Occipital lobe (tissue), 2 donors: Measurements from ENCODE around the gene SMG1. TPM values are rescaled to one million over a fixed set of nuclear protein-coding genes. Genes with fewer than 3 reads are reported as not detected.
"Not testable (repeated sequence)": the region's sequence is repeated elsewhere in the genome, so short reads cannot be mapped to it uniquely, and the experiment has no call there.

Experiments used
- DNase-seq: peaks from one replicate; lab custom pipeline; 2025; lab: John Stamatoyannopoulos, UW
- total RNA-seq: library from RNA; depleted of rRNA; stranded (reverse); fragments of >200 nt; gene quantifications from one replicate; pipeline ENCODE4 v1.2.3, GENCODE V29; 2014

Gene SMG1
- total RNA-seq, 1 donor from 2014 or later = 110 TPM

DNA sequence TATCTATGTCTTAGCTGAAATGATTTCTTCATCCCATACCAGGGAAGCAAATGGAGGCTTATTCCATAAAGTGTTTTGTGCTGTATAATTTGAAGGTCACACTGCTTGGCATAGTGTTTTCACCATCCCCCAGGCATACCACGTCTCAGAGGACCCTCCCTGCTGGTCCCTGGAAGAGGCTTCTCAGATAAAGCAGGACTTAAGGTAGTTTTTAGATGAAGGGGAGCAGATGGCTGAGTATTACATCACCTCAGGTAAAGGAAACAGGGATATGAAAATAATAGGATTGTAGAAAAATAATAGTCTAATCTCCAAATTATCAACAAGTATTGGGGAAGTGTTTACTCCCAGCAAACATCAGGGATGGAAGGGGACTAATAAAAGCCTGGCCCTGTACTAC lies 7.3 kb upstream of the SMG1 start:
- no peak for DNase-seq

DNA sequence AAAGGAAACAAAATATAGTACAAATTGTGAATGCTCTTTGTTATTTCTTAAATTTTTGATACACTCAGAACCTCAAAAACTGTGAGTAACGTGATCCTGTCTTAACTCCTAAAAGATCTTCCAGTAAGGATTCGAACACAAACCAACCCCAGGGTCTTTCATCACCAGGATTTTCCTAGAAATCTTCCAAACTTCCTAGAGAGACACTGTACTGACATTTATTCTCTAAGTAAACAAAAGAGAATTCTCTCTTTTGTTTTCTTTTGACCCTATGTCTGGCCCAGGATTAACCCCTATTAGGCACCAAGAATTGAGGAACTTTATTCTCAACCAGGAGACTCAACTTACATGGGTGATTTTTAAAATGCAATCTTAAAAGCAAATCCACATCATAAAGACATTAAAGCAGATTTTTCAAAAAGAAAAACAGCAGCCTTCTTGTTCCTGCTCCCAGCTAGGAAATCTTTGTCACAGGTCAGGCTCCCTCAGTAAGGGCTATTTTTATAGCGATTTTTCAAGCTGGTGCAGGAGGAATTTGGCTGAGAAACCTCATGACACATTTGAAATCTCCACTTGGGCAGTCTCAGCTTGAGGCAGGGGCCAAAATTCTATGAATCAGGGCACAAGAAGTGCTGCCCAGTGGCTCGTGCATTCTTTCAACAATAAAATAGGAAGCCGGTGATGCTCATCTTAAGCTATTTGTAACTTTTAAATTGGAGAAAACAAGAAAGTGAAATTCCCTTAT lies 6.2 kb upstream of the SMG1 start:
- DNase-seq = peak; percentile 6

DNA sequence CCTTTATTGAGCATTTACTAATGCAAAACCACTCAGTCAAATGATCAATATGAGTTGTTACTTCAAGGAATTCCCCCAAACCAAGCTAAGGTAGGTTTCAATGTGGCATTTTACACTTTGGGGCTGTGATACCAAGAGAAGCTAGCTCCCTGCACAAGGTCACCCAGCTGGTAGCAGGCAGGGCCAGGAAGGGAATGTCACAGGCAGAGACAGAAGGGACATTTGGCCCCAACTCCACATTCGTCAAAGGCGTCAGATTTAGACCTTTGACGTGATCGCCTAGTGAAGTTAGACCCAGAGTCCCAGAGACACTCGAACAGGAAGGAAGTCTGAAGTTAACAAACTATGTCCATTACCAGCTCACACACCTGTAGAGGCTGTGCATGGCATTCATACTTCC lies 5.5 kb upstream of the SMG1 start:
- no peak for DNase-seq

DNA sequence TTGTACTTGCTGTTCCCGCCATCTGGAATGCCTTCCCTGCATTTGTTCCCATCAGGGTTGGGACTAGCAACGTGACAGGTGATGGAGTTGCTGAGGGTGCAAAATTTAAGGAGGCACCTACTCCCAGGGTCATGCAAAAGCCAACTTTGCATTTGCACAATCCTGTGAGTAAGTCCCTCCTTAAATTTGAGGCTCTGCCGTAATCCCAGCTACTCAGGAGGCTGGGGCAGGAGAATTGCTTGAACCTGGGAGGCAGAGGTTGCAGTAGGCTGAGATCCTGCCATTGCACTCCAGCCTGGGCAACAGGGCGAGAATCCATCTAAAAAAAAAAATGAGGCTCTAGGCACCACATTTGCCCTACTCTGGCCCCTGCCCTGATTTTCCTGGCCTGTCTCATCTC lies 3.9 kb upstream of the SMG1 start:
- DNase-seq = not testable (repeated sequence)

DNA sequence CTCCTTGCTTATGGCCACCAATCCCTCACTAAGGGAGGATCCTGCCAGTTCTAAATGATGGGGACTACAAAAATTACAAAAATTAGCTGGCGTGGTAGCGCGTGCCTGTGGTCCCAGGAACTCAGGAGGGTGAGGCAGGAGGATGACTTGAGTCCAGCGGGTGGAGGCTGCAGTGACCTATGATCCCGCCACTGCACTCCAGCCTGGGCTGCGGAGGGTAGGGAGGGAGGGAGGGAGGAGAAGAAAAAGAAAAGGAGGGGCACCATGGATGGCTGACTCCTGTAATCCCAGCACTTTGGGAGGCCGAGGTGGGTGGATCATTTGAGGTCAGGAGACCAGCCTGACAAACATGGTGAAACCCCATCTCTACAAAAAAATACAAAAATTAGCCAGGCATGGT lies 1.9 kb upstream of the SMG1 start:
- DNase-seq = not testable (repeated sequence)

DNA sequence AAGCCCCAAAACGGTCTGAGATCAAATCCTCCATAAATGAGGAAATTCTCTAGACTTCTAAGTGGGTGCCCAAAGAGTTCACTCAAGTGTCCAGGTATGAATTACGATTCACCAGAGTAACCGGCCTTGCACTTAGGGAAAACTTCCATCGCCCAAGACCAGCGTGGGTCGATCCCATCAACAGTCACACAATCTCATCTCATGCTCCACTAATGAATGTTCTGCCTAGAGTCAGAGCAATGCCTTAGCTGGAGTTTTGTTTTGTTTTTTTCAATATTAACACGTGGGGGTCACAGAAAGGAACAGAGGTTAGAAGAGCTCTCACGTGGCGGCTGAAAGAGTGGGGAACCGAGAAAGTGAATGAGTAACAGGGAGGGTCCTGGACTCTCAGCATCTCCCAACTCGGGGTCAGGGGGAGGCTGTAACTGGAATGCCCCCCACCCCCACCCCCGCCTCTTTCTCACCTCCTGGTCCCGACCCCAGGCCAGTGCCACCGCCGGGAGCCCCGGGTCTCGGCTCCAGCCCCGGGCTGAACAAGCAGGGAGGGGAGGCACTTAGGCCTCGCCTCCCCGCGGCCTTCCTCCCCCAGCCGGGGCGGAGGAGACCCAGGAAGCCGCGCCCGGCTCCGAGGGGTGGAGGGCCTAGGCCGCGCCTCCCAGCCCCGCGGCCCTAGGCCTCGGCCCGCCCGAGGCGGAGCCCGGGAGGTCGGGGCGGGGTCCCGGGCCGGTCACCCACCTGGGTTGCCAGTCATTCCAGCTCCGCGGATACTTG lies 808 bp downstream of the SMG1 start:
- DNase-seq = not testable (repeated sequence)

DNA sequence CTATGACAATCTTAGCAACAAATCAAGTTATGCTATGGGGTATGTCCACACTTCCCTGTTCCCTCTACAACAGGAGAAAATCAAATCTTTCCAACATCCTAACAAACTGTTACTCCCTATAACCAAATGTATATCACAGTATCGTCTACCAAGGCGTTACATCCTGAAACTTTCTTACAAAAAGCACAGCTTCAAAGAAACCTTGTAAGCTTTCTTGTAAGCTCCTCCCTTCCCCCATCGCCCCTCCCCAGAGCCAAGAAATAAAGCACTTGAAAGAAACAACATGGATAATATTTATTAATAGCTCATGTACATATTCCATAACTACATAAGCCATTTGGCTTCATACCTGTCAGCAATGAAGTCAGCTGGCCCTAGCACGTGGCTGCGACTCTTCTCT lies 2.3 kb downstream of the SMG1 start:
- not testable (repeated sequence) for DNase-seq

DNA sequence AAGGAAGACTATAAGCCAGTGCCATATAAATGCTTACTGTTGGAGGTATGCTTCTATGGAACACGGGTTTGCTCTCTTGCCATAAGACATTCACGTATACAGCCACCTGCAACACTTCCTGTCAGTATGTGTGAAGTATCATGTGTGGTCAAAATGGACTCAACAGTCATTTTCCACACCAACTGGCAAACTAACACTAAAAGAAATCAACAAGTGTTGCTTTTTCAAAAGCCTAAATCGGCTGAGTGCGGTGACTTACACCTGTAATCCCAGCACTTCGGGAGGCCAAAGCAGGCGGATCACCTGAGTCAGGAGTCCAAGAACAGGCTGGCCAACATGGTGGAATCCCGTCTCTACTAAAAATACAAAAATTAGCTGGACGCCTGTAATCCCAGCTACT lies 3.1 kb downstream of the SMG1 start:
- not testable (repeated sequence) for DNase-seq

DNA sequence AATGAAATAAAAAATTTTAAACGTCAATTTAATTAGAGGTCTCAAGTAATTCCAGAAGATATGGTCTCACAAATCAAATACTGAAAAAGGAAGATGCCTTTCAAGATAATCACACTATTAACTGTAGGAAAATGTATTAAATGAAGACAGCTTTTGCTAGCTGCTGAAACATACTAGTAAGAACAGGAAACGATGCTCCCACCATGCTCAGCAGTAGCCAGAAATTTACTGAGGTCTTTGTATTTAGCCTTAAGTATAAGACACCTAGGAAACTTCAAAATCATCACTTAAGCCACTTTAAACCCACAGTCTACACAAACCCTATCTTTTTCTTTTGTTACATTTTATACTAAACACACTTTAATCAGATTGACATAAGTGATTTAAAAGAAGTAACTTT lies 16.6 kb downstream of the SMG1 start:
- DNase-seq = not testable (repeated sequence)

DNA sequence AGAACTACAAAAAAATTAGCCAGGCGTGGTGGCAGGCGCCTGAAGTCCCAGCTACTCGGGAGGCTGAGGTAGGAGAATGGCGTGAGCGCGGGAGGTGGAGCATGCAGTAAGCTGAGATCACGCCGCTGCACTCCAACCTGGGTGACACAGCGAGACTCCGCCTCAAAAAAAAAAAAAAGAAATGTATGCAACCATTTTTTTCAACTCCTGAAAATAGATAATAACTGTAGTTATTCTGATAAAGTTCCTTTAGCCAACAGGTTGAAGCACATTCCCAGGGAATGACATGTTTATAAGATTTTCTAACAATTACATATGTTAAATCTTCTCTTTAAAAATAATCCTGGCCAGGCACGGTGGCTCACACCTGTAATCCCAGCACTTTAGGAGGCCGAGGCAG lies 17.5 kb downstream of the SMG1 start:
- DNase-seq = not testable (repeated sequence)

DNA sequence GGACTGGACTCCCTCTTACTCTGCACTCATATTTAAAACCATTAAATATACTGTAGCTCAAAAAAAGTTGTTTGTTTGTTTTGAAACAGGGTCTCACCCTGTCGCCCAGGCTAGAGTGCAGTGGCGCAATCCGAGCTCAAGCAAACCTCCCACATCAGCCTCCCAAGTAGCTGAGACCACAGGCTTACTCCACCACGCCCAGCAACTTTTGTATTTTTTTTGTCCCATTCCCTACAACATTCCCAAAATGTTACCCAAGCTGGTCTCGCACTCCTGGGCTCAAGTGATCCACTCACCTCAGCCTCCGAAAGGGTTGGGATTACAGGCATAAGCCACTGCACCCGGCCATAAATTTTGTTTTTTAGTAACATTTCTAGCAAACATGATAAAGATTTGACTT lies 23.4 kb downstream of the SMG1 start:
- not testable (repeated sequence) for DNase-seq

DNA sequence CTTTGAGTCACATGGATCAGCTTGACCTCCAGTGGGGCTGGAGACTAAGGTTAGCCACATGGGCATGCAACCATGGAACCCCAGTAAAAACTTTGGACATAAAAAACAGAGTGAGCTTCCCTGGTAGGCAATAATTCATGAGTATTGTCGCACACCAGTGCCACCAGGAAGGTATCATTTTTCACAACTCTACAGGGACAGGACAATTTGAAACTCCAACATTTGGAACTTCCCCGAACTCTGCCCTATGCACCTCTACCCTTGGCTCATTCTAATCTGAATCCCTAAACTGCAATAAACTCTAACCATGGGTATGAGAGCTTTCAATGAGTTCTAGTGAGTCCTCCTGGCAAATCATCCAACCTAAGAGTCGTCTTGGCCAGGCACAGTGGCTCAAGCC lies 24.2 kb downstream of the SMG1 start:
- DNase-seq = not testable (repeated sequence)

DNA sequence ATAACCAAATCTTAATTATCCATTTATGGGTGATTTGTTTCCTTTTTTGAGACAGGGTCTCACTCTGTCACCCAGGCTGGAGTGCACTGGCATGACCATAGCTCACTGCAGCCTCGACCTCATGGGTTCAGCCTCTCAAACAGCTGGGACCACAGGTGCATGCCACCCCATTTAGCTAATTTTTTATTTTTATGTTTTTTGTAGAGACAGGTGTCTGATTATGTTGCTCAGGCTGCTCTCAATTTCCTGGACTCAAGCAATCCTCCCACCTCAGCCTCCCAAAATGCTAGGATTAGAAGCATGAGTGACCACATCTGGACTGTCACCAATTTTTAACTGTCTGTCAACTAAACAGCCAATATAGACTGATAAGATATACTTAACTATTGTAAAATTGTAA lies 25.0 kb downstream of the SMG1 start:
- not testable (repeated sequence) for DNase-seq

DNA sequence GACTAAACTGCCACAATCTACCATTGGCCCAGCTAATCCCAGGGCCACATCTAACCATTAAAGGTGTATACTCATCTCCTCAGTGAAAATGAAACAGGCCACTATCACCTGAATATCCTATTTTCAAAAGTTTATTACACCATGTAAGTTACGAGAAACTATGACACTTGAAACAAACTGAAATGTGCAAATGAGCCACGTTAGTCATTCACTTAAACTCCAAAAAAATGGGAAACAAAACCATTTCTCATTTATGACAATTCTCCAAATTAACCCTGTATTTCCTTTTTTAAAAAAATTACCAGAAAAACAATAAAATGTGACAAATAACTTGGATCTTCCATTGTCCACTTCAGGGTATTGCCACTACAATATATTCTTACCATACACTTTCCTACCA lies 41.8 kb downstream of the SMG1 start:
- not testable (repeated sequence) for DNase-seq

DNA sequence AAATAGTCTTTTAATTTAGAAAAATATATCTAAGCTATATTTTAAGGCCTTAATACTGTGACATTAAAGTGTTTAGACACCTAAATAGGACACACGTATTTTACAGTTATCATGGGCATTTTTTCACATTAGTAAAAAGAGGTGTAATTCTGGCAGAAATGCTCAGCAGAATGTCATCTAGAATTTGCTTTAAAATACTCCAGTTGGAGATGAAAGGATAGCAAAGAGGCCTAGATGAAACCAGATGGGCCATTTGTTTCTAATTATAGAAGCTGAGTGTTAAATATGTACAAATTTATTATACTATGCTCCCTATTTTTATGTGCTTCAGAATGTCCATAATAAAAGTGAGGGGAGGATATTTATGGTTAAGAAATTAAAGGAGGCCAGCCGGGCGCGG lies 48.5 kb downstream of the SMG1 start:
- not testable (repeated sequence) for DNase-seq

DNA sequence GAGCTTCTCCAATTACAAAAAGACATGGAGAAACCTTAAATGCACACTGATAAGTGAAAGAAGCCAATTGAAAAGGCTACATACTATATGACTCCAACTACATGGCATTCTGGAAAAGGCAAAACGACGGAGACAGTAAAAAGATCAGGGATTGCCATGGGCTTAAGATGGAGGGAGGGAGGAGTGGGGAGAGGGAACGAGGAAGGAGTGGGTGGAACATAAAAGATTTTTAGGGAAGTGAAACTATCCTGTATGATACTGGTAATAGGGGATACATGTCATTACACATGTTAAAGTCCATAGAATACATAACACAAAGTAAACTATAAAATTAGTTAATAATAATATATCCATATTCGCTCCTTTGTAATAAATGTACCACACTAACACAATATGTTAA lies 48.9 kb downstream of the SMG1 start:
- DNase-seq = not testable (repeated sequence)

DNA sequence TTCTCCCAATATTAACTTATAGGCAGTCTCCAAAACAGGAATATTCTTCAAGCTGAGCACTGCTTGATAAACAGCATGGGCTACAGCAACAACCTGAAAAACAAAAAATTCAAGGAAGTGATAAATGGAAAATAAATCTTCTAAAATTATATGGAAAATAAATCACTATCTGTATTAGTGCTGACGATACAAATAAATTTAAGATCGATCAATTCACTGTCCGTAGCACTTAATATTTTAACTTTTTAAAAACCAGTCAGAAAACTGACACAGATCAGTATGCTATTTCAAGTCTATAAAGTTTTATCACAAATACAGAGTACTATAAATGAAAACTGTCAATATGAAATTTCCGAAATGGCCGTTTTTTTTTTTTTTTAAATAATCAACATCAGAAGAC lies 49.9 kb downstream of the SMG1 start:
- DNase-seq = not testable (repeated sequence)

DNA sequence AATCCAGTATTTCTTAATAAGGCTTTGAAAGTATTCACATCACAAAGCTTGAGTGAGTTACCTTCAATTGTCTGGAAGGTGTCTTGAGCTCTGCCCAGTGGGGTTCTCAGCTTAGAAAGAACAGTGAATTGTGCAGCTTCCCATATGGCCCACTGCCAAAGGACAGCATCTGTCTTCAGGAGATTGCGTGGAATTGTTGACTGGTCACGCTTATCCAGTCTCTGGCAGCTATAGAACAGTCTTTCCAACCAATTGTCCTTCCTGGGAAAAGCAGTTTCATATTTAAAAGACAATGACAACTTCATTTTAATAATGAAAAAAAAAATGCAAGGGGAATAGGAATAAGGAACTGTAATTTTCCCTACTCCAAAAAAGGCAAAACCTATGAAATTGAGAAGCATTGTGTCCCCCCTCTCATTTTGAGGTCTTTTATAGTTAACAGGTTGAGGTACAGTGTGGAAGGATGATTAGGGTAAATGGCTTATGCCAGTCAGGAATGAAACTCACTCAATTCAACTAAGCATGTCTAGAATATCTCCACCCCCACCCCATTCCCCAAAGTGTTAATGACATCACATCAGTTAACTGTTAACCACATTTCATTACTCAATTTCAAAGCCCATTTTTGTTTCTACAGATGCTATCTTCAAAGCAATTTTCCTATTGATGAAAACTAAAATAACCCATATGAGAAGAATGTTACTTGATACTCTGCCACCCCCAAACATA lies 57.0 kb downstream of the SMG1 start:
- not testable (repeated sequence) for DNase-seq

DNA sequence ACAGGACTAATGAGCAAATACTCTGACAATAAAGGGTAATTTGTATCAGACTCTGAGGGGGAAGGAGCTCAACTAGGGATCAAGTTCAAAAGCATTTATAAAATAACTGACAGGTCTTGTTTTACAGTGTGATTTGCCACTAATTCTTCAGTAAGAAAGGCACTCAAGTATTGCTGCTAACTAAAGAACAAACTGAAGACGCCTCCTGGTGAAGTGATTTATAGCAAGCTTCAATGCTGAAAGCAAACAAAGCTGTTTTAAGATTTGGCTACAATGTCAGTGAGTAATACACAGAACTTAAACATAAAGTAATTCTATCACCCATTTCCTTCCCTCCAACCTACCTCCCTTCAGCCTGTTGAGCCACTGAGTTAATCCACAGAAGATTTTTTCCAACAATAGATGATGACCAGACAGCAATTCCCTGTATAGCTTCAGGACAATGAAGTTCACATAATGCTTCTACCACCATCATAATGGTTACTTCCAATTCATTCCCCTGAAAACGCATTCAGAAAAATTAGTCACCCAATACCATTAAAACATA lies 59.9 kb downstream of the SMG1 start:
- not testable (repeated sequence) for DNase-seq

DNA sequence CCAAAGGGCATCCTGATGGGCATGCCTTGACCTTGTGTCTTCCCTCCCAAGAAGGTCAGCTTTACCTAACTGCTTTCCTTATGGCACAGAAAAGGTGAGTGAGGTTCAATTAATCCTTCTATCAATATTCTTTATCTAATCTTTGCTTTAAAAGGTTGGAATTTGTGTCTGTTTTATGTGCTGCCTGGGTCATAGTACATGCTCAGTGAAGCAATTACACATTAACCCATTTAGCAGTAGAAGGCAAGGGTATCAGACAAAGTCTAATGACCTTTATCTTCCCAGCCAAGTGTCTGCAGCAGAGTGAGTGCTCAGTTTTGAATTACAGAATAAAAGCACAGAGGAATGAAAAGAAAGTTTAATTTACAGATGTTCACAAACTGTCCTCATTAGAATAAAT lies 63.3 kb downstream of the SMG1 start:
- DNase-seq = not testable (repeated sequence)

DNA sequence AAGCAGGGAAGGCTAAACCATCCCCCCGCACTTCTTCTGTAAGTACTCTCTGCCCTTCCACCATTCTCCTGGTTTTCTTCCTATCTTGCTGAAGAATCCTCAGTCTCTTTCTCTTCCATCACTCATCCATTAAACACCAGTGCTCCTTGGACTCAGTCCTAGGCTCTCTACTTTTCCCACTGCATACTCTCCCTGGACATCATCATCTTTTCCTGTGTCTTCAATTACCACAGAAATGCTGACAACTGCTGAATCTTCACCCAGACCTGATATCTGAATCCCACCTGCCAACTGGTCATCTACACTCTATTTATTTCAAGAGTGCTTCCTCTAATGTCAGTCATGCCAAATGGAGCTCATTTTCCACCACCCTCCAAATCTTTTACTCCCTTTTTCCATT lies 71.0 kb downstream of the SMG1 start:
- no peak for DNase-seq

DNA sequence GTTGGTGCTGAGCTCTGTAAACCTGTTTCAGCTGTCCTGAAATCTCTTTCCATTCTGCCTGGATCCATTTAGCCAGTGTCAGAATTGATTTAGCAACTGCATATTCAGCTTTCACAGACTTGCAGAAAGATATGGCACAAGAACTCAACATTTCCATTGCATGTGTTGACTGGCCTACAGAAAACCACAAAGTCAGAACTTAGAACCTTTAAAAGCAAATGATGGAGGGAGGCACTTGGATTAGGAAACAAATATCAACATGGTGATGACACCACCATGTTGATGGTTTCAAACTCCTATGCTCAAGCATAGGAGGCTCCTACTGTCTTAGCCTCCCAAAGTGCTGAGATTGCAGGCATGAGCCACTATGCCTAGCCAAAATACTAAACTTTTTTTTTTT lies 72.5 kb downstream of the SMG1 start:
- no peak for DNase-seq
